ENCODE data around the gene OVOL2. TPM values are rescaled to one million over a fixed set of nuclear protein-coding genes. Genes with fewer than 3 reads are reported as not detected.

The OVOL2 gene
- total and polyA plus RNA-seq, 2 experiments from 2014 or later, result 11.2 to 11.5 TPM

- TF ChIP-seq, protein P1, sequence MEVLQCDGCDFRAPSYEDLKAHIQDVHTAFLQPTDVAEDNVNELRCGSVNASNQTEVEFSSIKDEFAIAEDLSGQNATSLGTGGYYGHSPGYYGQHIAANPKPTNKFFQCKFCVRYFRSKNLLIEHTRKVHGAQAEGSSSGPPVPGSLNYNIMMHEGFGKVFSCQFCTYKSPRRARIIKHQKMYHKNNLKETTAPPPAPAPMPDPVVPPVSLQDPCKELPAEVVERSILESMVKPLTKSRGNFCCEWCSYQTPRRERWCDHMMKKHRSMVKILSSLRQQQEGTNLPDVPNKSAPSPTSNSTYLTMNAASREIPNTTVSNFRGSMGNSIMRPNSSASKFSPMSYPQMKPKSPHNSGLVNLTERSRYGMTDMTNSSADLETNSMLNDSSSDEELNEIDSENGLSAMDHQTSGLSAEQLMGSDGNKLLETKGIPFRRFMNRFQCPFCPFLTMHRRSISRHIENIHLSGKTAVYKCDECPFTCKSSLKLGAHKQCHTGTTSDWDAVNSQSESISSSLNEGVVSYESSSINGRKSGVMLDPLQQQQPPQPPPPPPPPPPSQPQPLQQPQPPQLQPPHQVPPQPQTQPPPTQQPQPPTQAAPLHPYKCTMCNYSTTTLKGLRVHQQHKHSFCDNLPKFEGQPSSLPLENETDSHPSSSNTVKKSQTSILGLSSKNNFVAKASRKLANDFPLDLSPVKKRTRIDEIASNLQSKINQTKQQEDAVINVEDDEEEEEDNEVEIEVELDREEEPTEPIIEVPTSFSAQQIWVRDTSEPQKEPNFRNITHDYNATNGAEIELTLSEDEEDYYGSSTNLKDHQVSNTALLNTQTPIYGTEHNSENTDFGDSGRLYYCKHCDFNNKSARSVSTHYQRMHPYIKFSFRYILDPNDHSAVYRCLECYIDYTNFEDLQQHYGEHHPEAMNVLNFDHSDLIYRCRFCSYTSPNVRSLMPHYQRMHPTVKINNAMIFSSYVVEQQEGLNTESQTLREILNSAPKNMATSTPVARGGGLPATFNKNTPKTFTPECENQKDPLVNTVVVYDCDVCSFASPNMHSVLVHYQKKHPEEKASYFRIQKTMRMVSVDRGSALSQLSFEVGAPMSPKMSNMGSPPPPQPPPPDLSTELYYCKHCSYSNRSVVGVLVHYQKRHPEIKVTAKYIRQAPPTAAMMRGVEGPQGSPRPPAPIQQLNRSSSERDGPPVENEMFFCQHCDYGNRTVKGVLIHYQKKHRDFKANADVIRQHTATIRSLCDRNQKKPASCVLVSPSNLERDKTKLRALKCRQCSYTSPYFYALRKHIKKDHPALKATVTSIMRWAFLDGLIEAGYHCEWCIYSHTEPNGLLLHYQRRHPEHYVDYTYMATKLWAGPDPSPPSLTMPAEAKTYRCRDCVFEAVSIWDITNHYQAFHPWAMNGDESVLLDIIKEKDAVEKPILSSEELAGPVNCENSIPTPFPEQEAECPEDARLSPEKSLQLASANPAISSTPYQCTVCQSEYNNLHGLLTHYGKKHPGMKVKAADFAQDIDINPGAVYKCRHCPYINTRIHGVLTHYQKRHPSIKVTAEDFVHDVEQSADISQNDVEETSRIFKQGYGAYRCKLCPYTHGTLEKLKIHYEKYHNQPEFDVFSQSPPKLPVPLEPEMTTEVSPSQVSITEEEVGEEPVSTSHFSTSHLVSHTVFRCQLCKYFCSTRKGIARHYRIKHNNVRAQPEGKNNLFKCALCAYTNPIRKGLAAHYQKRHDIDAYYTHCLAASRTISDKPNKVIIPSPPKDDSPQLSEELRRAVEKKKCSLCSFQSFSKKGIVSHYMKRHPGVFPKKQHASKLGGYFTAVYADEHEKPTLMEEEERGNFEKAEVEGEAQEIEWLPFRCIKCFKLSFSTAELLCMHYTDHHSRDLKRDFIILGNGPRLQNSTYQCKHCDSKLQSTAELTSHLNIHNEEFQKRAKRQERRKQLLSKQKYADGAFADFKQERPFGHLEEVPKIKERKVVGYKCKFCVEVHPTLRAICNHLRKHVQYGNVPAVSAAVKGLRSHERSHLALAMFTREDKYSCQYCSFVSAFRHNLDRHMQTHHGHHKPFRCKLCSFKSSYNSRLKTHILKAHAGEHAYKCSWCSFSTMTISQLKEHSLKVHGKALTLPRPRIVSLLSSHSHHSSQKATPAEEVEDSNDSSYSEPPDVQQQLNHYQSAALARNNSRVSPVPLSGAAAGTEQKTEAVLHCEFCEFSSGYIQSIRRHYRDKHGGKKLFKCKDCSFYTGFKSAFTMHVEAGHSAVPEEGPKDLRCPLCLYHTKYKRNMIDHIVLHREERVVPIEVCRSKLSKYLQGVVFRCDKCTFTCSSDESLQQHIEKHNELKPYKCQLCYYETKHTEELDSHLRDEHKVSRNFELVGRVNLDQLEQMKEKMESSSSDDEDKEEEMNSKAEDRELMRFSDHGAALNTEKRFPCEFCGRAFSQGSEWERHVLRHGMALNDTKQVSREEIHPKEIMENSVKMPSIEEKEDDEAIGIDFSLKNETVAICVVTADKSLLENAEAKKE (CRISPR knock-in tag; IDR thresholded peaks at IDR 0.05), result no peak
- TF ChIP-seq CREB1 (CRISPR knock-in tag; IDR thresholded peaks at IDR 0.05; ENCODE audit: low read depth) (no peak), REST (IDR thresholded peaks at IDR 0.05; ENCODE audit: unreplicated experiment) (no peak)
These were observed 2.5 kb downstream of the OVOL2 start (continued) for GRCh38 chr20:18055261-18055660.

- peaks cover 17% of the 10 kb centered on the region for H3K4me1 ChIP-seq (ENCODE audit: insufficient read depth)
- DNase-seq (ENCODE audit: low spot score) (no peak), ATAC-seq (no peak)
- peaks cover 4% of the 10 kb centered on the region; the same call in 1 of the 2 replicates for H4K20me1 ChIP-seq (replicated peaks; ENCODE audit: insufficient read depth)
- Mint-ChIP-seq H3K4me1 (peaks cover 14% of the 10 kb centered on the region), H3K27me3 (ENCODE audit: insufficient read depth, low read depth, poor library complexity) (peaks cover 17% of the 10 kb centered on the region), H3K9me3 (no peaks in the 10 kb centered on the region), H3K4me3 (no peak overlapping the region), H3K27ac (no peak overlapping the region), H3K36me3 (ENCODE audit: low read depth) (peaks cover 8% of the 10 kb centered on the region)
- H3K9me2 ChIP-seq (ENCODE audit: insufficient read depth), result no peaks in the 10 kb centered on the region
- no peaks in the 10 kb centered on the region for H3K36me3 ChIP-seq (ENCODE audit: insufficient read depth)
- peaks cover 28% of the 10 kb centered on the region for H3K27me3 ChIP-seq (ENCODE audit: insufficient read depth)
- no peaks in the 10 kb centered on the region; the same call in none of the 2 replicates for H3F3A ChIP-seq (replicated peaks; ENCODE audit: low read depth)
- H2AFZ ChIP-seq, result no peak overlapping the region
- H3K27ac ChIP-seq (ENCODE audit: low read depth), result no peak overlapping the region
- H3K4me2 ChIP-seq, result no peak overlapping the region
- H3K79me2 ChIP-seq (replicated peaks; ENCODE audit: insufficient read depth), result 0 out of 2 replicates have a peak, but pooled peaks cover 3% of the 10 kb centered on the region
- H3K4me3 ChIP-seq, result no peak overlapping the region
- TF ChIP-seq REST (IDR thresholded peaks at IDR 0.05; ENCODE audit: unreplicated experiment) (no peak), EZH2phosphoT487 (IDR thresholded peaks at IDR 0.05; ENCODE audit: unreplicated experiment) (no peak), STAT1 (IDR thresholded peaks at IDR 0.05; ENCODE audit: unreplicated experiment) (no peak), CREB1 (CRISPR knock-in tag; IDR thresholded peaks at IDR 0.05; ENCODE audit: low read depth) (no peak), ZNF114 (CRISPR knock-in tag; IDR thresholded peaks at IDR 0.05) (no peak), POLR2AphosphoS5 (IDR thresholded peaks at IDR 0.05; ENCODE audit: low read depth) (no peak), NANOG (IDR thresholded peaks at IDR 0.05; ENCODE audit: borderline replicate concordance) (no peak)
These were observed 4.9 kb downstream of the OVOL2 start for GRCh38 chr20:18052856-18053255.
